ENCODE data around the gene HBB.
"Not testable (repeated sequence)": the region's sequence is repeated elsewhere in the genome, so short reads cannot be mapped to it uniquely, and the experiment has no call there.

DNA sequence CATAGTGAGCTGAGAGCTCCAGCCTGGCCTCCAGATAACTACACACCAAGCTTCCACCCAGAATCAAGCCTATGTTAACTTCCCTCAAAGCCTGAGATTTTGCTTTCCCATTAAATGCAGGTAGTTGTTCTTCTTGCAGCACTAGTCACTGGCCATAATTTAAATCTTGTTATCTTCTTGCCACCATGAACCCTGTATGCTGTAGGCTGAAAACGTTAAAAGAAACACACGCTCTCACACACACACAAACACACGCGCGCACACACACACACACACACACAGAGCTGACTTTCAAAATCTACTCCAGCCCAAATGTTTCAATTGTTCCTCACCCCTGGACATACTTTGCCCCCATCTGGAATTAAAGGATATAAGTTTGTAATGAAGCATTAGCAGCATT, 26.6 kb upstream of the HBB start:
- TF ChIP-seq, protein P1, sequence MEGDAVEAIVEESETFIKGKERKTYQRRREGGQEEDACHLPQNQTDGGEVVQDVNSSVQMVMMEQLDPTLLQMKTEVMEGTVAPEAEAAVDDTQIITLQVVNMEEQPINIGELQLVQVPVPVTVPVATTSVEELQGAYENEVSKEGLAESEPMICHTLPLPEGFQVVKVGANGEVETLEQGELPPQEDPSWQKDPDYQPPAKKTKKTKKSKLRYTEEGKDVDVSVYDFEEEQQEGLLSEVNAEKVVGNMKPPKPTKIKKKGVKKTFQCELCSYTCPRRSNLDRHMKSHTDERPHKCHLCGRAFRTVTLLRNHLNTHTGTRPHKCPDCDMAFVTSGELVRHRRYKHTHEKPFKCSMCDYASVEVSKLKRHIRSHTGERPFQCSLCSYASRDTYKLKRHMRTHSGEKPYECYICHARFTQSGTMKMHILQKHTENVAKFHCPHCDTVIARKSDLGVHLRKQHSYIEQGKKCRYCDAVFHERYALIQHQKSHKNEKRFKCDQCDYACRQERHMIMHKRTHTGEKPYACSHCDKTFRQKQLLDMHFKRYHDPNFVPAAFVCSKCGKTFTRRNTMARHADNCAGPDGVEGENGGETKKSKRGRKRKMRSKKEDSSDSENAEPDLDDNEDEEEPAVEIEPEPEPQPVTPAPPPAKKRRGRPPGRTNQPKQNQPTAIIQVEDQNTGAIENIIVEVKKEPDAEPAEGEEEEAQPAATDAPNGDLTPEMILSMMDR (IDR thresholded peaks at IDR 0.05) = not testable (repeated sequence)
- TF ChIP-seq POLR2AphosphoS5, POLR2A (IDR thresholded peaks at IDR 0.05): not testable (repeated sequence)

Data from transverse colon (tissue), 4 donors.